GM12875 (cell line): ENCODE results near the gene CD248.

Experiments used
- H3K4me3 ChIP-seq: one replicate; pipeline ENCODE4 v1.5.1; 2011; ENCODE audit warnings: low read depth, low read length, control low read depth
- CTCF ChIP-seq: IDR thresholded peaks from 2 replicates; pipeline ENCODE4 v1.5.1; 2011; ENCODE audit warnings: low read depth, mild to moderate bottlenecking, control low read depth, inconsistent platforms, low read length, moderate library complexity, borderline replicate concordance; ENCODE audit not compliant: insufficient read depth

Gene CD248

DNA sequence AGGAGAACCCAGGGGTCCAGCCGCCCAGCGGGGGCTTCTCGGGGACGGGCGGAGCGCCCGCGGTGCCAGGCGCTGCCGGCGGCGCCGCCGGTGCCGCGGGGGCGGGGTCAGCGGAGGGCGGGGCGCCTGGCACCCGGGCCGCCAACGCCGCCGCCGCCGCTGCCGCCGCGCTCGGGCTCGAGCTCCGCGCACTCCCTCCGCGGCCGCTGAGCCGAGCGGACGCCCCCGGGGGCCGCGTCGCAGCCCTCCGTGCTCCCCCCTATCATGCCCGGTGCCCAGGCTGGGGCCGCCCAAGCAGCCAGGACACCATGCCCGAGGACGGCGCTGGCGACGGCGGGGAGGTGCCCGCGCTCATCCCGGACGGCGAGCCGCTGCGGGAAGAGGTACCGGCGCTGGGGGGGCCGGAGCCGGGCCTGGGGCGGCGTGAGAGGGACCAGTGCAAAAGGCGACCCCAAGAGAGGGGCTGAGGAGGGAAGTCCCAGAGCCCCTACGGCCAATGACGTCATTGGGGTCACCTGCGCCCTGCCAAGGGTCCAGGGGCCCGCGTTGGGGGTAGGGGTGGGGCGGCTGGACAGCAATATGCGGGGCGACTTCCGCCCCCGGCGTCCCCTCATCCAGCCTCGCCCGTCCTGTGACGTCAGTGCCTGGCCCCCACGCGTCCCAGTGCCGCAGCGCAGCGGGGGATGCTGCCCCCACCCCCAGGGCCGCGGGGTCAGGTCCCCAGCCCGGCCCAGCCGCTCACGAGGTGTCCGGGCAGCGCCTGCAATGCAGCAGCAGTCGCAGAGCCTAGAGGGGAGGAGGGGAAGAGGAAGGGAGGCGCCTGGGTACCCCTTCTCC, 24.9 kb downstream of the CD248 start, which contains the start of gene TMEM151A:
TSS of gene TMEM151A (plus strand) at position 189 of the 837 bp plus-strand sequence. CDS start at position 309, 120 bp downstream.
- no peak within 1 kb of the TSS for H3K4me3 ChIP-seq
- TF ChIP-seq CTCF, result no peak

DNA sequence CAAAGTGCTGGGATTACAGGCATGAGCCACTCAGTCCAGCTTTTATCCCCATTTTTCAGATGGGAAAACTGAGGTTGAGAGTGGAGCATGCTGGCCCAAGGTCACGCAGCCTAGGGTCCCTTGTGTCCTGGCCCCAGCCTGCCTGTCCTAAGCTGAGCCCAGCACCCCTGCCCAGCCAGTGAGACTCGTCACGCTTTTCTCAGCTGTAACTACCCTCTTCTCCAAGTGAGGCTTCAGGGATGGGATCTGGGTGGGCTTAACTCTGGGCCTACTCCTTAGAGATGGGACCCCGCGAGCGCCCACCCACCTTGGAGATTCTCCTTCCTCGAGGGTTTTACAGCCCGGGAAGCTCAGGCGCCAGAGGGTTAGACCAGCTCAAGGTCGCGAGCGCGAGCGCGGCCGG, 25.5 kb downstream of the CD248 start:
- TF ChIP-seq CTCF, result no peak
- H3K4me3 ChIP-seq, result no peak overlapping the region

- TF ChIP-seq CTCF, result no peak
- no peak overlapping the region for H3K4me3 ChIP-seq
These were observed 26.6 kb downstream of the CD248 start for GRCh38 chr11:66290330-66290621.

GRCh38 chr11:66289548-66290329, 27.1 kb downstream of the CD248 start:
- peak overlapping the region; percentile 70 for H3K4me3 ChIP-seq
- no peak for TF ChIP-seq CTCF

DNA sequence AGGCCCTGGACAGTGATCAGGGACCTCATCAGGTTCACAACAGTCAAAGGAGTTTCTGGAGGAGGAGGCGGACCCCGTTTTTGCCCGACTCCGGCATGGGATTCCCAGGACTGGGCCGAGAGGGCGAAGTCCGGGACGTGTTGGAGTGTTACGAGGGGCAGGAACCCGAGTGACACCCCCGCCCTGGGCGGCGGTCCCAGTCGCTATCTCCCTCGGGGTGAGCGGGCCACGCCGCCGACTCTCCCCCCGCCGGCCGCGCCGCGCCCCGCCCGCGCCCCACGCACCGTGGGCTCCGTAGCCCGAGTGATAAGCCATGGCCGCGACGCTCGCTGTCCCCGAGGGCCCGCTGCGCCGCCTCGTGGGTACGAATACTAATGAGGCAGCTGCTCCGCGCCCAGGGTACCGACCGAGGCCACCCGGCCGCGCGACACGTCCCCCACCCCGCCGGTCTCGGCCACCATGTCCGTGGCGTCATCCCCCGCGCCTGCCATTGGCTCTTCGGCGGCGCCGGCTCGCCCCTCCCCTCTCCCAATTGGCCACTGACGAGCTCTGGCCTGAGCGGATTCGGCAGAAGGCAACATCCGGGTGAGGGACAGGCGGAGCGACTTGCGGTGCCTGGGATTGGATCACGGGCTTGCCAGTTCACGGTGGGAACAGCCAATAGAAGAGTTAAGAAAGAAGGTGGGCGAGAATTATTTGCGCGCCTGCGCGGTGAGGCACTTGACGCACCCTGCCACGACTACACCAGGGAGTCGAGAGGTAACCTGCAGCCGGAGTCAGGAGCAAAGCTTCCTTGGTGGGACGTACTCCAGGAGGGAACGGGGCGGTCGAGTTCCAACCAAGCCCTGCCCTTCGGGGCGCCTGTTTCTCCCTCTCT, 27.9 kb downstream of the CD248 start, which contains the start of gene YIF1A:
TSS of gene YIF1A (minus strand) at position 473 of the 877 bp plus-strand sequence. CDS start at position 315, 158 bp downstream.
- peak within 1 kb of the TSS; percentile 81 for H3K4me3 ChIP-seq
- TF ChIP-seq CTCF, result no peak

- TF ChIP-seq CTCF, result no peak
- peak overlapping the region; percentile 81 for H3K4me3 ChIP-seq
These were observed 28.8 kb downstream of the CD248 start for GRCh38 chr11:66287889-66288670.
